Glutamatergic neuron (in vitro differentiated cells): Measurements from ENCODE around the gene PMM2. TPM values are rescaled to one million over a fixed set of nuclear protein-coding genes. Genes with fewer than 3 reads are reported as not detected.
"Not testable (repeated sequence)": the region's sequence is repeated elsewhere in the genome, so short reads cannot be mapped to it uniquely, and the experiment has no call there.

Experiments
- DNase-seq: peaks from one replicate; pipeline ENCODE4 v3.0.0; 2022
- H3K27ac Mint-ChIP-seq: one replicate; pipeline ENCODE4 v1.8.0; 2020; ENCODE audit warnings: mild to moderate bottlenecking, mixed read lengths, inconsistent platforms; ENCODE audit not compliant: unreplicated experiment
- H3K27me3 Mint-ChIP-seq: one replicate; pipeline ENCODE4 v1.8.0; 2020; ENCODE audit warnings: mild to moderate bottlenecking, moderate library complexity, mixed read lengths, inconsistent platforms; ENCODE audit not compliant: unreplicated experiment
- H3K36me3 Mint-ChIP-seq: one replicate; pipeline ENCODE4 v1.8.0; 2020; ENCODE audit warnings: mild to moderate bottlenecking, mixed read lengths, inconsistent platforms; ENCODE audit not compliant: unreplicated experiment
- H3K4me1 Mint-ChIP-seq: one replicate; pipeline ENCODE4 v1.8.0; 2020; ENCODE audit warnings: mild to moderate bottlenecking, low read depth, mixed read lengths, inconsistent platforms; ENCODE audit not compliant: unreplicated experiment
- H3K4me3 Mint-ChIP-seq: one replicate; pipeline ENCODE4 v1.8.0; 2020; ENCODE audit warnings: mild to moderate bottlenecking, mixed read lengths, inconsistent platforms; ENCODE audit not compliant: unreplicated experiment
- H3K9me3 Mint-ChIP-seq: one replicate; pipeline ENCODE4 v1.8.0; 2020; ENCODE audit warnings: mild to moderate bottlenecking, moderate library complexity, mixed read lengths, inconsistent platforms; ENCODE audit not compliant: unreplicated experiment
- total RNA-seq: library from RNA; stranded (reverse); fragmentation: NEBNext Ultra II Directional; extraction: Animal tissue kit (Norgen Biotek cat#: 25700); gene quantifications from one replicate; pipeline ENCODE4 v1.2.1, GENCODE V29; 2021; ENCODE audit not compliant: unreplicated experiment
- TF ChIP-seq, protein P1 (sequence below): fragments of 200-600 bp; sonication (generic); IDR thresholded peaks from one replicate; pipeline ENCODE4 v1.5.0; 2021; ENCODE audit not compliant: partially characterized antibody, unreplicated experiment

Gene PMM2
- total RNA-seq, 1 donor from 2014 or later: 23.2 TPM

DNA sequence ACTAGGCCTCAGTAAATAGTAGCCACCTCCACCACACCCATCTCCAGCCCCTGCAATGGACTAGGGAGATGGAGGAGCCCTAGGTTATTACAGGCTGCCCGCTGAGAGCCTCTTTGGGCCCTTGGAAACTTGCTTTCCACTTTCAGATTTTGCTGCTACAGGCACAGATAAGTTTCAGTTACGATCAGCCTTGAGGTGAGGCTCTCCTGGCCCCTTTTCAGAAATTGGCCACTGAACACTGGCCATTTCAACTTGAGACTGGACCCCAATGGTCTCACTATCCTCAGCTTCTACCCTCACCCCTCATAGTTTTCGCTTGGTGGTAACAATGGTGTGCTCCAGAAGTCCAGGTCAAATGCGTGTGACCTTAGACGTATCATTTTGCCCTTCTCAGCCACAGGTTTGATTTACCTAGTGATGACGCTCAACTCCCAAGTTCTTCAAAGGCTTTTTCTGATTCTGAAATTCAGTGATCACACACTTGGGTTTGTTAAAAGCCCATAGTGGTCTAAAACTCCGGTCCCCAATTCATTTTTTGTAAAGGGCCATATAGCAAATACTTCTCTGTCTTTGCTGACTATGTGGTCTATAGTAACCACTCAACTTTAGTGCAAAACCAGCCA, 1.0 kb downstream of the PMM2 start:
- no peak for DNase-seq
- Mint-ChIP-seq H3K36me3 (peaks cover 4% of the 10 kb centered on the region), H3K4me1 (peaks cover 11% of the 10 kb centered on the region), H3K4me3 (peak overlapping the region; percentile 95), H3K9me3 (peaks cover 2% of the 10 kb centered on the region), H3K27me3 (peaks cover 2% of the 10 kb centered on the region), H3K27ac (peak overlapping the region; percentile 35)
- TF ChIP-seq, protein P1, sequence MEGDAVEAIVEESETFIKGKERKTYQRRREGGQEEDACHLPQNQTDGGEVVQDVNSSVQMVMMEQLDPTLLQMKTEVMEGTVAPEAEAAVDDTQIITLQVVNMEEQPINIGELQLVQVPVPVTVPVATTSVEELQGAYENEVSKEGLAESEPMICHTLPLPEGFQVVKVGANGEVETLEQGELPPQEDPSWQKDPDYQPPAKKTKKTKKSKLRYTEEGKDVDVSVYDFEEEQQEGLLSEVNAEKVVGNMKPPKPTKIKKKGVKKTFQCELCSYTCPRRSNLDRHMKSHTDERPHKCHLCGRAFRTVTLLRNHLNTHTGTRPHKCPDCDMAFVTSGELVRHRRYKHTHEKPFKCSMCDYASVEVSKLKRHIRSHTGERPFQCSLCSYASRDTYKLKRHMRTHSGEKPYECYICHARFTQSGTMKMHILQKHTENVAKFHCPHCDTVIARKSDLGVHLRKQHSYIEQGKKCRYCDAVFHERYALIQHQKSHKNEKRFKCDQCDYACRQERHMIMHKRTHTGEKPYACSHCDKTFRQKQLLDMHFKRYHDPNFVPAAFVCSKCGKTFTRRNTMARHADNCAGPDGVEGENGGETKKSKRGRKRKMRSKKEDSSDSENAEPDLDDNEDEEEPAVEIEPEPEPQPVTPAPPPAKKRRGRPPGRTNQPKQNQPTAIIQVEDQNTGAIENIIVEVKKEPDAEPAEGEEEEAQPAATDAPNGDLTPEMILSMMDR: no peak

DNA sequence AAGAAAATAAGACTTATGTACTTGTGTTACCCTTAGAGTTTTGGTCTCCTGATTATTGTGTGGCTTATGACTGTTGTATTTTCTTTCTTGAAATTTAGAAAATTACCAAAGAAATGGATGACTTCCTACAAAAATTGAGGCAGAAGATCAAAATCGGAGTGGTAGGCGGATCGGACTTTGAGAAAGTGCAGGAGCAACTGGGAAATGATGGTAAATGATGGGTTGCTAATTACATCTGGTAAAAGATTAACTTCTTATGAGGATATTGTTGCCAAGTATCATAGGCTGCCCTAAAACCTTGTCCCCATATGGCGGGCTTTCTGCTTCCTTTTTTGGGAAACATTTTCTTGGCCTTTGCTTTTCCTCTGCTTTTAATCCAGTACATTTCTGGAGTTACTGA, 4.1 kb downstream of the PMM2 start:
- peaks cover 2% of the 10 kb centered on the region for H3K27me3 Mint-ChIP-seq
- H3K4me3 Mint-ChIP-seq: no peak overlapping the region
- H3K9me3 Mint-ChIP-seq: peaks cover 2% of the 10 kb centered on the region
- H3K27ac Mint-ChIP-seq: no peak overlapping the region
- DNase-seq: no peak
- peaks cover 4% of the 10 kb centered on the region for H3K36me3 Mint-ChIP-seq
- H3K4me1 Mint-ChIP-seq: peaks cover 11% of the 10 kb centered on the region
- TF ChIP-seq, protein P1: no peak

DNA sequence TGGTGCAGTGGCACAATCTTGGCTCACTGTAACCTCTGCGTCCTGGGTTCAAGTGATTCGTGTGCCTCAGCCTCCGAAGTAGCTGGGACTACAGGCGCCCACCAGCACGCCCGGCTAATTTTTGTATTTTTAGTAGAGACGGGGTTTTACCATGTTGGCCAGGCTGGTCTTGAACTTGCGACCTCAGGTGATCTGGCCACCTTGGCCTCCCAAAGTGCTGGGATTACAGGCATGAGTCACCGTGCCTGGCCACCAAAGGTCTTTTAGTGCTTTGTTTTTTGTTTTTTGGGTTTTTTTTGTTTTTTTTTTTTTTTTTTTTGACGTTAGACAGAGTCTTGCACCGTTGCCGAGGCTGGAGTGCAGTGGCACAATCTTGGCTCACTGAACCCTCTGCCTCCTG, 6.1 kb downstream of the PMM2 start:
- H3K36me3 Mint-ChIP-seq, DNase-seq, H3K9me3 Mint-ChIP-seq, H3K4me1 Mint-ChIP-seq, H3K27ac Mint-ChIP-seq, H3K27me3 Mint-ChIP-seq, H3K4me3 Mint-ChIP-seq: not testable (repeated sequence)

DNA sequence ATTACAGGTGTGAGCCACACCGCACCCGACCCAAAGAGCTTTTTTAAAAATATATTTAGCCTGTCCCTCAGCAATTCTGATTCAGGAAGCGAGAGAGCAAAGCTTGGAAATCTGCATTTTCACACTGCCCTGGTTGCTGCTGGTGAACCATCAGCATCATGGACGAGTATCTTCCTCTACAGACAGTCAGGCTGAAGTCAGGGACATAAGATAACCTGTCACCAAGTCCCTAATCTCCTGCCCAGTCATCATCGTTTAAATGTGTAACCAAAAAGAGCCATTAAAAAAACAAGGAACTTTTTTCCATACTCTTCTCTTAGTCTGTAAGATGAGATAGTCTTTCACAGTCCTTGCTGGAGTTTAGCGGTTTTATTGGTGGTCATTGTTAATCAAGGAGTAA, 6.7 kb downstream of the PMM2 start:
- H3K27me3 Mint-ChIP-seq: no peaks in the 10 kb centered on the region
- no peak overlapping the region for H3K4me3 Mint-ChIP-seq
- no peak overlapping the region for H3K27ac Mint-ChIP-seq
- no peaks in the 10 kb centered on the region for H3K4me1 Mint-ChIP-seq
- H3K36me3 Mint-ChIP-seq: no peaks in the 10 kb centered on the region
- TF ChIP-seq, protein P1: no peak
- no peaks in the 10 kb centered on the region for H3K9me3 Mint-ChIP-seq
- no peak for DNase-seq

DNA sequence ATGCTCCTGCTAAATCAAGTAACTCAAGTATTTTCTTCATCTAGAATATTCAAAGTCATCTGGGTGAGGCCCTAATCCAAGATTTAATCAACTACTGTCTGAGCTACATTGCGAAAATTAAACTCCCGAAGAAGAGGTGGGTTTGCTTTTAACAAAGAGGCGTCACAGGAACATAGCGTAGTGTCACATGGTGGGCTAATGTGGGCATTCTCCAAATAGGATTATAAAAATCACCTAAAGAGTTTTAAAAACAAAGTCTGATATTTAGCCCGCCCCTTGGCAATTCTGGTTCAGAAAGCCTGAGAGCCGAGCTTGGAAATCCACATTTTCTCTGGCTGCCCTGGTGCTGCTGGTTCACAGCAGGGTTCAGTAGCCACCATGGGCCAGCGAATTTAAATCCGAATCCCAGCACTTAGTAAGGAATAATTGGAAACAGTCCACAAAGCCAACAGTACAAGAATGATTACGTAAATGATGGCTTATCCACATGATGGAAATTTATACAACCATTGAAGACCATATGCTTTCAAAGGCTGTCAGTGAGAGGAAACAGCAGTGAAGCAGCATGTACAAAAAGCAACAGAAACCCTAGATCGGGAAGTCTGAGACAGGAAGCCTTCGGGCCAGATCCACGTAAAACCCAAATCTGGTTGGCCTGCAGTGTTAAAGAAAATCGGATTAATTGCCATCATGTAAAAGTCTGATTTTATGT, 8.8 kb downstream of the PMM2 start:
- TF ChIP-seq, protein P1: no peak
- Mint-ChIP-seq H3K27ac (no peak overlapping the region), H3K27me3 (no peaks in the 10 kb centered on the region), H3K4me1 (no peaks in the 10 kb centered on the region), H3K36me3 (no peaks in the 10 kb centered on the region), H3K4me3 (no peak overlapping the region), H3K9me3 (no peaks in the 10 kb centered on the region)
- no peak for DNase-seq
